ENCODE data around the gene DNASE1L2. TPM values are rescaled to one million over a fixed set of nuclear protein-coding genes. Genes with fewer than 3 reads are reported as not detected.

The DNASE1L2 gene
- total and polyA plus RNA-seq, 10 of the 15 experiments (the other 5 are each of a cell fraction or from before 2014, with no cell fraction given): 0.06 to 1.5 (median 0.29) TPM

- no peak for TF ChIP-seq SIN3A (IDR thresholded peaks at IDR 0.05; ENCODE audit: low read depth, low read length)
These were observed 19.9 kb upstream of the DNASE1L2 start (continued) for GRCh38 chr16:2216330-2216729.

GRCh38 chr16:2223221-2223941 is 12.9 kb upstream of the DNASE1L2 start, which contains the start of gene E4F1:
Gene E4F1 (plus strand): TSS chr16:2223591. CDS start chr16:2223614, 23 bp downstream.
- Histone ChIP-seq H3K9ac (ENCODE audit: control insufficient read depth, insufficient read depth, low read length) (peak within 1 kb of the TSS; percentile 87), H3K27ac (ENCODE audit: control insufficient read depth, insufficient read depth) (peak within 1 kb of the TSS; percentile 78), H3K79me2 (ENCODE audit: control insufficient read depth, insufficient read depth, low read length) (peaks cover 27% of the 10 kb centered on the region), H3K4me2 (ENCODE audit: control insufficient read depth, insufficient read depth) (peak within 1 kb of the TSS; percentile 88), H3K9me3 (replicated peaks; ENCODE audit: control insufficient read depth, insufficient read depth, low read length) (no peaks in the 10 kb centered on the region), H4K20me1 (ENCODE audit: control insufficient read depth, insufficient read depth) (no peaks in the 10 kb centered on the region), H2AFZ (ENCODE audit: control insufficient read depth, low read depth, low read length) (peak within 1 kb of the TSS; percentile 86), H3K4me1 (ENCODE audit: control insufficient read depth, insufficient read depth, low read length) (peaks cover 5% of the 10 kb centered on the region; the same call in 1 of the 2 replicates), H3K36me3 (ENCODE audit: control insufficient read depth in 2 of 2, insufficient read depth in 2 of 2, low read length in 1 of 2) (peaks cover 0 to 3% of the 10 kb centered on the region in 2 experiments; a peak in 3 of 4 replicates), H3K27me3 (replicated peaks in 1 of 2; ENCODE audit: control insufficient read depth in 2 of 2, insufficient read depth in 2 of 2, low read length in 1 of 2) (no peaks in the 10 kb centered on the region), H3K4me3 (peak within 1 kb of the TSS; percentile 96)
- ChIA-PET POLR2A (no interaction called here), CTCF (interaction anchor here (1.3 kb wide), 1 partner anchor 29 kb away, joined by 3 read pairs; no protein-coding TSS in a partner anchor), RAD21 (ENCODE audit: unreplicated experiment) (no interaction called here), SMC1A (ENCODE audit: uncharacterized antibody, unreplicated experiment) (interaction anchor here (1.1 kb wide), 1 partner anchor 9 kb away, joined by 3 read pairs; the partner anchor contains the start of gene PGP)
- intact Hi-C loops (cut with micrococcal nuclease; ENCODE audit: unreplicated experiment): loop anchor here (2.0 kb wide), 1 partner anchor 27 kb away; the partner anchor contains the start of gene ECI1
- DNase-seq (ENCODE audit: low read depth, low spot score): peak; percentile 97
- peak; percentile 99 for FAIRE-seq
- BruUV-seq (replicated peaks): no TSS peak
- 1% methylated on average over 65 of the region's 82 CpGs for WGBS (ENCODE audit: insufficient coverage, insufficient replicate concordance, low lambda C conversion rate, missing lambda C conversion rate)
- in situ Hi-C loops (cut with MboI): no loop called here
- peak; percentile 98 for ATAC-seq
- TF ChIP-seq JUND (IDR thresholded peaks at IDR 0.05; ENCODE audit: low read depth, low read length) (no peak), FOS (IDR thresholded peaks at IDR 0.05; ENCODE audit: borderline replicate concordance, extremely low read depth, insufficient read length) (no peak), HCFC1 (IDR thresholded peaks at IDR 0.05; ENCODE audit: low read length) (peak; percentile 68), EED (IDR thresholded peaks at IDR 0.05; ENCODE audit: low read depth) (no peak), PBX3 (IDR thresholded peaks at IDR 0.05; ENCODE audit: insufficient replicate concordance, low read depth, low read length) (peak; percentile 95), NFIC (IDR thresholded peaks at IDR 0.05; ENCODE audit: low read depth, low read length) (no peak), GATAD2B (conservative IDR thresholded peaks at IDR 0.05; ENCODE audit: low read depth) (peak; percentile 85), CEBPB (IDR thresholded peaks at IDR 0.05; ENCODE audit: borderline replicate concordance in 1 of 2, low read depth in 2 of 2, low read length in 2 of 2) (peak in 1 of 2 experiments; percentile 56; a peak in 1 of 4 replicates), MYC (IDR thresholded peaks at IDR 0.05; ENCODE audit: insufficient read depth, insufficient read length, insufficient replicate concordance, low read length, severe bottlenecking) (no peak), RB1 (IDR thresholded peaks at IDR 0.05; ENCODE audit: borderline replicate concordance) (peak; percentile 97), ZNF622 (IDR thresholded peaks at IDR 0.05) (no peak), TARDBP (IDR thresholded peaks at IDR 0.05; ENCODE audit: borderline replicate concordance) (peak; percentile 44; the same call in 1 of the 2 replicates), FOXM1 (IDR thresholded peaks at IDR 0.05; ENCODE audit: low read depth, low read length) (no peak), CREM (IDR thresholded peaks at IDR 0.05; ENCODE audit: low read depth) (peak; percentile 96), ZBED1 (IDR thresholded peaks at IDR 0.05; ENCODE audit: borderline replicate concordance) (no peak), RELA (IDR thresholded peaks at IDR 0.05; ENCODE audit: borderline replicate concordance, partially characterized antibody) (no peak), BCL3 (IDR thresholded peaks at IDR 0.05; ENCODE audit: borderline replicate concordance, insufficient read depth, low read depth, low read length, poor library complexity, severe bottlenecking) (no peak)

Measured in GM12878 (cell line).